LNCAP (cell line): Measurements from ENCODE around the gene EBF3.

Experiments
- CTCF ChIP-seq: fragments of 450-650 bp; IDR thresholded peaks from 2 replicates; pipeline ENCODE4 v1.5.1; 2017; ENCODE audit warnings: mild to moderate bottlenecking

The EBF3 gene

DNA sequence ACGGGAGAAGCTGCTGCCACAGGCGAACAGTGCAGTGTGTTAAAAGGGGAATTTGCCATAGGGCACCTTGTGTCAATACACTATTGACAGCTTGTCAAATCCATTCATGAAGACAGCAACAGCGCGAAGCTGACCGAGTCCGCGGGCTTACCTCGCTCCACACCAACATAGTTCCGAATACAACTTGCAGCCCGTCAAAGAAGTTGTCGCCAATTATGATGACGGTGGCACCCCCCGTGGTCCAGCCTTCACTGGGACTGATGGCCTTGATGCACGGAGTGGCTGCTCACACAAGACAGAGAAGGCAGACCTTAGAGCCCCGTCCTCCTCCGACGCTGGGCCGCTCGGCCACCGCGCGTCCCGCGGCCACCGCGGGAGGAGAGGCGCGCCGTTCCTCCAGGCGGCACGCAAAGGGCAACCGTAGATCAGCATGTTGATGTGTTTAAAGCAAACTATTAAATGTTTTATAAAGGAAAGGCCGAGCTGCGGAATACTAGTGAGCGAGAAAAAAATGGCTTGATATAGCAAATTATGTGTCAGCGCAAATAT is 96.4 kb downstream of the EBF3 start:
- TF ChIP-seq CTCF, result no peak

DNA sequence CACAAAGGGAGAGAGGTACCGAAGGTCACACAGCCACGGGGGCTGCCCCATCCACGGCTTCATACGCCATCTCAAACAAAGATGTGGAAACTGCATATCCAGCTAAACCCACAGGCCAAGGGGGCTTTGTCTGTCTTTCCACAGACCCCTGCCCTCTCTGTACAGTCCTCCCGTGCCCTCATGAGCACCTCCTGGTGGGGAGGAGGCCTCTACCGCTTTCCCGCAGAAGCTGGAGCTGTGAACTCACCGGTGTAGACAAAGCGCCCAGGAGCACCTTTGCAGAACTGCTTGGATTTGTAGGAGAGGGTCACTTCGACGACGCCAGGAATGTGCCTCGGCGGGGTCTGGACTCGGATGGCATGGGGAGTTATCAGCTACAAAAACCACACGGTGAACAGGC is 97.2 kb downstream of the EBF3 start:
- TF ChIP-seq CTCF, result no peak

DNA sequence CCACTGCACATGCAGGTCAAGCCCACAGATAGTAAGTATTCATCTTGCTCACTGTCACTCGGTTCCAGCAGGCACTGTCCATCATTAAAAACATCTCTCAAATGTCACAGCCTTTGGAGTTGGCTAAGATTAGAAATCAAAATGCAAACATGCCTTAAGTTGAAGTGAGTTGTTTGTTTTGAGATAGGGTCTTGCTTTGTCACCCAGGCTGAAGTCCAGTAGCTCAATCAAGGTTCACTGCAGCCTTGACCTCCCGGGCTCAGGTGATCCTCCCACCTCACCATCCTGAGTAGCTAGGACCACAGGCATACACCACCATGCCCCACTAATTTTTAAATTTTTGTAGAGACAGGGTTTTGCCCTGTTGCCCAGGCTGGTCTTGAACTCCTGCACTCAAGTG is 98.1 kb downstream of the EBF3 start:
- TF ChIP-seq CTCF, result no peak

GRCh38 chr10:129865413-129865812 is 98.7 kb downstream of the EBF3 start:
- TF ChIP-seq CTCF, result no peak

DNA sequence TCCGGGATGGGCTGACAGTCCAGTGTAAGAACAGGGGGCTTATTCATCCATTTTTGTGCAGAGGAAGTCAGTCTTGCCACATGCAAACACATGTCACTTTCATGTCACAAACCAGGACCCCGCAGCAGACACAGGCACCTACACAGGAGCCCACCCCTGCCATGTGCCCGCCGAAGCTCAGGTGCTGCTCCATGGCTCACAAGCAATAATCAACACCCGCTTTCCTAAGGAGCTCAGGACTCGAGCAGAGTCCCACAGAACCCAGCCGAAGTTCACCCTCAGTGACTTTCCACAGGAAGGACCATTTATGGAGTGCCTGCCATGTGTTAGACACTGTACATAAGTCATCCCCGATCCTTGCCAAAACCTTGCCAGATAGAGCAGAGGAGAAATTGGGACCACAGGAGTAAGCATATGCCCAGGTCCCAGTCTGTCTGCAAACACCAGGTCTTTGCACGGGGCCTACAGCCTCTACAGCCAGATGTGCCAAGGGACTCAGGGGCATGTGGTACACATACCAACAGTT is 99.4 kb downstream of the EBF3 start:
- TF ChIP-seq CTCF, result no peak

DNA sequence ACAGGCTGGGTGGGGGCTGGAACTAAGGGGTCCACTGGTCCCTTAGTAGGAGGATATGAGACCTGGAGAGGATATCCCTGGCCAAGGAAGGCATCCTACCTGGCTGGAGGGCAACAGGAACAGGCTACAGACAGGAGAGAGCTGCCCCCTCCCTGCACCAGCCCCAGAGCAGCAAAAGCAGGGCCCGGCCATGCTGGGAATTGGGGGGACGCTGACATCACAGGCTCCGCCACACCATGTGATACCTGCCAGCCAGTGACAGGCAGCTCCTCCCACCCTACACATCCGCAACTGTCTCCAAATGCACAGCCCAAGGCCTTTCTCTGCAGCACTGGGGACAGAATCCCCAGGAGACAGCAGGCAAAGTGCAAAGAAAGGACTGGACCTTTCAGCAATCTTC is 100.0 kb downstream of the EBF3 start:
- no peak for TF ChIP-seq CTCF

DNA sequence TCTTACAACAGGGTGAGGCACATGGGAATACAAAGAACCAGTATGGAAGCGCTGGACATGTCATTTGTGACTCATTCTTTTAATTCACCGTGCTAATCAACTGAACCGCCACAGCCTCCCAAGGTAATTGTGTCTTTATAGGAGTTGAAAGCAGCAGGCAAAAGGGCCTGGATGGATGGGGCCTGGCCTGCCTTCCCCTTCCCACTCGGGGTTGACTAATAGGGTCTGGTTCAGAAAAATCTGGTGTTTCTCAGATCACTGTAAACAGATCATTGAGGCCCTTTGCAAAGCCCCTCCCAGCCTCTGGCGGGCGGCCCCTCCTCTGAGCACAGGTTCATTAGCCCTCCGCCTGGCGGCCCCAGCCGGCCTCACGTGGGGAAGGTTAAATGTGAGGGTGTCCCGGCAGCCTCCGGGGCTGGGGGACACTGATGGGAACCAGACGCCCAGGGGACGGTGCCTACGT is 100.8 kb downstream of the EBF3 start:
- TF ChIP-seq CTCF, result no peak
